ENCODE measurements around the gene ATP2A2. TPM values are rescaled to one million over a fixed set of nuclear protein-coding genes. Genes with fewer than 3 reads are reported as not detected.
A peak's percentile ranks its signal among the peaks of the same experiment; 100 is the strongest.

Gene ATP2A2
- total RNA-seq, 2 experiments from 2014 or later = 116 to 130 TPM

DNA sequence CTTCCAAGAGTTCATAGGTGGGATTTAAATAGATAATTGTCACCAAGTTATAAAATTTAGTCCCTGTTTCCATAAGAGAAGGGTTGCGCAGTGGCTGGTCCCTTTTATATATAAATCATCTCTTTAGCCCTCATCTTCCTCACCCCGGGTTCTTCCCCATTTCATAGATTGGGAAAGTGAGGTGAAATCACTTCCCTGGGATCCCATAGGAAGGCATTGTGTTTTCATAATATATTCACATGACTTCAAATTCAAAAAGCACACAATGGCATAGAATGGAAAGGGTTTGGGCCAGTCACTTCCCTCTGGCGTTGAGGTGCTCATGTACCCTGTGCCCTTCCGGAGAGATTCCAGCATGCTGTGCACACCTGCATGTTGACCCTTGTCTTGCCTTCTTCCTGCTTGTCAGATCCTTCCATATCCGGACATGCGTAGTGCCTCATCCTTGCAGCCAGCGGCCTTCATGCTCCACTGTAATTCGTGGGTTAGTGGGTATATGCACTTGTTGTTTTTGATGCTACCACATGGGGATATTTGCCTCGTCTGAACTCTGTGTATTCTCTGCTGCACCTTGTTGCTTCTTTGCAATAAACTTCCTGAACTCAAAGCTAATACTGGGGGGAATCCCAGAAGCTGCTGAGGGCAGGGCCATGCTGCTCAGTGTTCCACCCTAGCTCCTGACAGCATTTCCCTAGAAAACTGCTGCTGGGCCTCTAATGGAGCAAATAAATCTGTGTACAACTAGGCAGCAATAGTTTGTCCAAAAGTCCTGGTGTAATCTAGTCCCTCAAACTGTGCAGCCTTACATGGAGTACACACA is 62.9 kb downstream of the ATP2A2 start:
- Mint-ChIP-seq H3K36me3 (ENCODE audit: low read depth) (peaks cover 88% of the 10 kb centered on the region), H3K27me3 (no peaks in the 10 kb centered on the region), H3K4me3 (no peak overlapping the region), H3K9me3 (ENCODE audit: low read depth) (no peaks in the 10 kb centered on the region), H3K4me1 (peaks cover 15% of the 10 kb centered on the region), H3K27ac (peak overlapping the region; percentile 42)
- CTCF ChIA-PET = interaction anchor here (0.6 kb wide), 1 partner anchor 18 kb away, joined by 3 read pairs; no protein-coding TSS in a partner anchor
- POLR2A ChIA-PET = no interaction called here
- DNase-seq (no peak), ATAC-seq (no peak)
- intact Hi-C loops (cut with DNase I, micrococcal nuclease) = no loop called here

DNA sequence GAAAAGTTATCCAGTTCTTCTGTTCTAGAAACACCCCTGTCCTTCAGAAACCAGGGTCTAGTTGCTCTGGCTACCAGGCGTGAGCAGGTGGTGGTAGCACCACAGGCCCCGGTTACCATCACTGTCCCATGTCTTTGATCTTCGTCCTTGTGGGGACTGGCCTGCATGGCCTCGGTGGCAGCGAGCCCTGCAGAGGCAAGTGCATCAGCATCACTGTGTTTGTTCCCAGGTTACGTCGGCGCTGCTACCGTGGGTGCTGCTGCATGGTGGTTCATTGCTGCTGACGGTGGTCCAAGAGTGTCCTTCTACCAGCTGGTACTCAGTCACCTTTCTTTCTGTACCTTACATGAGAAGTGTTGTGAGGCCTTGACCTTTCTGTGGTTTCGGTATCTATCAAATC is 63.6 kb downstream of the ATP2A2 start:
- Mint-ChIP-seq H3K27ac (no peak overlapping the region), H3K9me3 (ENCODE audit: low read depth) (no peaks in the 10 kb centered on the region), H3K36me3 (ENCODE audit: low read depth) (peaks cover 87% of the 10 kb centered on the region), H3K27me3 (no peaks in the 10 kb centered on the region), H3K4me3 (no peak overlapping the region), H3K4me1 (peaks cover 22% of the 10 kb centered on the region)
- CTCF ChIA-PET = interaction anchor here (0.6 kb wide), 1 partner anchor 19 kb away, joined by 3 read pairs; no protein-coding TSS in a partner anchor
- intact Hi-C loops (cut with DNase I, micrococcal nuclease) = no loop called here
- POLR2A ChIA-PET = no interaction called here
- no peak for DNase-seq
- ATAC-seq = no peak

DNA sequence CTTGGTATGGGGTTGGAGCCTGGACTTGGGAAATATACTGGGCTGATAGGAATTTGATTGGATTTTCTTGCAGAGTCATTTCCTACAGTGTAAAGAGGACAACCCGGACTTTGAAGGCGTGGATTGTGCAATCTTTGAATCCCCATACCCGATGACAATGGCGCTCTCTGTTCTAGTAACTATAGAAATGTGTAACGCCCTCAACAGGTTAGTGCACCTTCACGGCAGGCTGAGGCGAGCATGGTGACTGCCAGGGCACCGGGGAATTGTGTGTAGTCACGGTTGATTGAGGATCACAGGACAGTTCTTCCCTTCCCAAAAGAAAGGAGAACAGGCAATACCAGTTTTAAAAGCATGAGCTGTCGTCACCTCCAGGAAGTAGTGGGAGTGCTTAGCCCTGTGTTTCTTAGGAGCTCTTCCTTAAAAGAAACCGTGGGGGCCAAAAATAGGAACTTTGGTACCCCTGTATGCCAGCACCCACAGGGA is 64.2 kb downstream of the ATP2A2 start:
- Mint-ChIP-seq H3K27me3 (no peaks in the 10 kb centered on the region), H3K9me3 (ENCODE audit: low read depth) (no peaks in the 10 kb centered on the region), H3K4me3 (no peak overlapping the region), H3K4me1 (peaks cover 28% of the 10 kb centered on the region), H3K36me3 (ENCODE audit: low read depth) (peaks cover 84% of the 10 kb centered on the region), H3K27ac (no peak overlapping the region)
- ATAC-seq (no peak), DNase-seq (no peak)
- ChIA-PET CTCF (no interaction called here), POLR2A (no interaction called here)
- intact Hi-C loops (cut with DNase I, micrococcal nuclease) = no loop called here

DNA sequence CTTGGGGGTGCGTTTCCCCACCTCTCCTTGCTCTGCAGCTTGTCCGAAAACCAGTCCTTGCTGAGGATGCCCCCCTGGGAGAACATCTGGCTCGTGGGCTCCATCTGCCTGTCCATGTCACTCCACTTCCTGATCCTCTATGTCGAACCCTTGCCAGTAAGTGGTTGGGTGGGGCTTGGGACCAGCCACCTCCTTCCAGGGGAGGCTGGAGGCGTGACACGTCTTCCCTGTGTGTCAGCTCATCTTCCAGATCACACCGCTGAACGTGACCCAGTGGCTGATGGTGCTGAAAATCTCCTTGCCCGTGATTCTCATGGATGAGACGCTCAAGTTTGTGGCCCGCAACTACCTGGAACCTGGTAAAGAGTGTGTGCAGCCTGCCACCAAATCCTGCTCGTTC is 64.9 kb downstream of the ATP2A2 start:
- no peaks in the 10 kb centered on the region for H3K27me3 Mint-ChIP-seq
- CTCF ChIA-PET = no interaction called here

DNA sequence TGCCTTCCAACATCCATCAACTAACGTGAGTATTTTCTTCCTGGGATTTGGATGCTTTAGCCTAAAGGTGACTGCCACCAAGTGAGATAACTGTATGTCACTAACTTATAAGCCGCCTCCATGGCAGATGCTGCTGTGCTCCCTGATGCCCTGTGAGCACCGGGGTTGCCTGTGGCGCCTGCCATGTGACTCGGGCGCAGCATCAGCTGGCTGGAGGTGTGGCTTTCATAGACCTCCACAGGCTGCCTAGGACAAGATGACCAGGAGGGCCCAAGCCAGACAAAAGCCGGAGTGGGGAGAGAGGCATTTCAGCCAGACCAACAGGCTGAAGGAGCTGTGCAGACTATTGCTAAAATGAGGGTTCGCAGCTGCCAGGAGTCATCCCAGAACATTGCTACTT is 66.7 kb downstream of the ATP2A2 start:
- Mint-ChIP-seq H3K4me3 (no peak overlapping the region), H3K27me3 (no peaks in the 10 kb centered on the region), H3K9me3 (ENCODE audit: low read depth) (no peaks in the 10 kb centered on the region), H3K4me1 (peaks cover 33% of the 10 kb centered on the region), H3K36me3 (ENCODE audit: low read depth) (peaks cover 66% of the 10 kb centered on the region), H3K27ac (no peak overlapping the region)
- intact Hi-C loops (cut with DNase I, micrococcal nuclease) = no loop called here
- ATAC-seq = no peak
- POLR2A ChIA-PET = interaction anchor here (0.5 kb wide), 1 partner anchor 17 kb away, joined by 3 read pairs; no protein-coding TSS in a partner anchor
- no peak for DNase-seq
- CTCF ChIA-PET = interaction anchor here (1.1 to 4.2 kb wide), 2 partner anchors 84 to 254 kb away, joined by 3 to 20 read pairs; no protein-coding TSS in a partner anchor

More for the DNA sequence above, 64.9 kb downstream of the ATP2A2 start:
- H3K27ac Mint-ChIP-seq = no peak overlapping the region
- H3K4me3 Mint-ChIP-seq = no peak overlapping the region
- no peak for DNase-seq
- POLR2A ChIA-PET = no interaction called here
- intact Hi-C loops (cut with DNase I, micrococcal nuclease) = no loop called here
- no peak for ATAC-seq
- H3K4me1 Mint-ChIP-seq = peaks cover 33% of the 10 kb centered on the region
- no peaks in the 10 kb centered on the region for H3K9me3 Mint-ChIP-seq (ENCODE audit: low read depth)
- peaks cover 80% of the 10 kb centered on the region for H3K36me3 Mint-ChIP-seq (ENCODE audit: low read depth)

DNA sequence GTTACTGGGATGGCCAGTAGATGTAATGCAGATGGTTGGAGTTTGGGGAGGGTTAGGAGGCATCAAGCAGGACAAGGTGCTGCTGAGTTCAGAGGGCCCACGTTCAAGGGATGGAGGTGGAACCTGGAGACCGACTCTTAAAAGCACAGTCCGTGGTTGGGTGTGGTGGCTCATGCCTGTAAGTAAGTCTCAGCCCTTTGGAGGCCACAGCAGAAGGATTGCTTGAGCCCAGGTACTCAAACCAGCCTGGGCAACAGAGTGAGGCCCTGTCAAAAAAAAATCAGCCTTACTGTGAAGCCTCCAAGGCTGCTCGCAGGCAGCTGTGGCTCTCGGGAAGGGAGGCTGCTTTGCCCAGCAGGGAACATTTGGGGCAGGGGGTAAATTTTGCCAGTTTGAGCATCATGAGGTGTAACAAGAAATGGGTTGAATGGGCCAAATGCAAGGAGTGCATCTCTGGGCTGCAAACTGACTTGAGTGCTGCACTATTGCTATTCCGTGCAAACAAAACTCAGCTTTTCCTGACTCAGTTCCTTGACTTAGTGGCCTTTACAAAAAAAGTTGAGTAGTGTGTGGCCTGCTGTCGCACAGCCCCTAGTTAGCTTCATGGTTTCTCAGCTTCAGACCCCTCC is 67.5 kb downstream of the ATP2A2 start:
- no peak overlapping the region for H3K4me3 Mint-ChIP-seq
- H3K4me1 Mint-ChIP-seq = peaks cover 33% of the 10 kb centered on the region
- ATAC-seq (no peak), DNase-seq (no peak)
- no peaks in the 10 kb centered on the region for H3K27me3 Mint-ChIP-seq
- intact Hi-C loops (cut with DNase I, micrococcal nuclease) = no loop called here
- H3K36me3 Mint-ChIP-seq (ENCODE audit: low read depth) = peaks cover 58% of the 10 kb centered on the region
- H3K27ac Mint-ChIP-seq = peak overlapping the region; percentile 51
- POLR2A ChIA-PET = interaction anchor here (0.6 kb wide), 2 partner anchors 39 to 119 kb away, joined by 3 to 5 read pairs; partner anchors contain the start of gene GPN3
- no peaks in the 10 kb centered on the region for H3K9me3 Mint-ChIP-seq (ENCODE audit: low read depth)
- CTCF ChIA-PET = interaction anchor here (1.1 to 4.2 kb wide), 2 partner anchors 11 to 83 kb away, joined by 3 to 20 read pairs; no protein-coding TSS in a partner anchor

DNA sequence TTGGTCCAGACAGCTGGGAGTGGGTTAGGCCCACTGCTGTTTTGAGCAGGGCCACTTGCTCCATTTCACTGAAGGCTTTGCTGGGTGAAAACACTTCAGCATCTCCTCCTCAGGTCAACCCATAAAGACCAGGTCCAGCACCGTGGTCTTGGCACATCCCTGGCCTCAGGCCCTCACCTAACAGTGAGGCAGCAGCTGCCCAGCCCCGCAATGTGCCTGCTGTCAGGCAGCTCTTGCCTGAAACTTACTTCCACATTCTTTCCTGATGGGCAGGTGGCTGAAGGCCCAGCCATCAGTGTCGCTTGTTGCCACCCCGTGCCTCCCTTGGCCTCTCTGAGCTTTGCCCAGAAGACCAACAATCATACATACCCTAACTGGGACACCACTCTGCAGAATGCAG is 68.0 kb downstream of the ATP2A2 start:
- H3K4me1 Mint-ChIP-seq = peaks cover 37% of the 10 kb centered on the region
- DNase-seq = no peak
- ChIA-PET POLR2A (interaction anchor here (0.6 kb wide), 2 partner anchors 39 to 119 kb away, joined by 3 to 5 read pairs; partner anchors contain the start of gene GPN3), CTCF (interaction anchor here (1.1 to 4.2 kb wide), 4 partner anchors 9 to 82 kb away, joined by 3 to 20 read pairs (median 3); no protein-coding TSS in a partner anchor)
- no peaks in the 10 kb centered on the region for H3K27me3 Mint-ChIP-seq
- H3K36me3 Mint-ChIP-seq (ENCODE audit: low read depth) = peaks cover 53% of the 10 kb centered on the region
- peak overlapping the region; percentile 81 for H3K27ac Mint-ChIP-seq
- intact Hi-C loops (cut with DNase I, micrococcal nuclease) = no loop called here
- ATAC-seq = peak; percentile 10
- H3K4me3 Mint-ChIP-seq = peak overlapping the region; percentile 15
- H3K9me3 Mint-ChIP-seq (ENCODE audit: low read depth) = no peaks in the 10 kb centered on the region

- POLR2A ChIA-PET = interaction anchor here (0.5 kb wide), 1 partner anchor 268 kb away, joined by 9 read pairs; no protein-coding TSS in a partner anchor
- peaks cover 42% of the 10 kb centered on the region for H3K4me1 Mint-ChIP-seq
- H3K27me3 Mint-ChIP-seq = no peaks in the 10 kb centered on the region
- ATAC-seq (peak; percentile 87), DNase-seq (peak; percentile 77)
- no peaks in the 10 kb centered on the region for H3K9me3 Mint-ChIP-seq (ENCODE audit: low read depth)
- intact Hi-C loops (cut with DNase I, micrococcal nuclease) = no loop called here
- H3K27ac Mint-ChIP-seq = peak overlapping the region; percentile 81
- CTCF ChIA-PET = interaction anchor here (0.7 to 4.2 kb wide), 6 partner anchors 8 to 82 kb away, joined by 3 to 20 read pairs (median 4); no protein-coding TSS in a partner anchor
- peaks cover 47% of the 10 kb centered on the region for H3K36me3 Mint-ChIP-seq (ENCODE audit: low read depth)
- peak overlapping the region; percentile 15 for H3K4me3 Mint-ChIP-seq
These were observed 68.6 kb downstream of the ATP2A2 start for GRCh38 chr12:110349514-110350151.

DNA sequence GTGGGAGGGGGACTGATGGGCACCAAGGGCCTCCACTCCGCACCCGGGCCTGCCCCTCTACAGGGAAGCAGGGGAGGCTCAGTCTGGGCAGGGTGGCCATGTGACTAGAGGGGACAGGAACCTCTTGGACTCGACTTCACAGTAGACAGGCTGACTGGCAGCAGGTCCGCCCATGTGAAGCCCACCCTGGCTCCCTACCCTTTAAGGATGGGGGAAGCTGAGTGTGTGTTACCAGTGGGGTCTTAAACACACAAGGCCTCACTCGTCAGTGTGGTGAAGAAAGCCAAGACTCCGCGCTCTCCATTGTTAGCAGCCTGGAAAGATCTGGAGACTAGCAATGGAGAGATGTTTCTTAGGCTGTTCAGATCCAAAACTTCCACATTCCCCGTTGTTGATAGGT is 70.1 kb downstream of the ATP2A2 start:
- H3K4me1 Mint-ChIP-seq = peaks cover 48% of the 10 kb centered on the region
- H3K36me3 Mint-ChIP-seq (ENCODE audit: low read depth) = peaks cover 33% of the 10 kb centered on the region
- CTCF ChIA-PET = interaction anchor here (0.6 to 4.2 kb wide), 3 partner anchors 75 to 579 kb away, joined by 3 to 20 read pairs (median 3); no protein-coding TSS in a partner anchor
- DNase-seq = no peak
- no peaks in the 10 kb centered on the region for H3K27me3 Mint-ChIP-seq
- H3K9me3 Mint-ChIP-seq (ENCODE audit: low read depth) = no peaks in the 10 kb centered on the region
- no peak overlapping the region for H3K4me3 Mint-ChIP-seq
- no peak overlapping the region for H3K27ac Mint-ChIP-seq
- POLR2A ChIA-PET = no interaction called here
- ATAC-seq = no peak
- intact Hi-C loops (cut with DNase I, micrococcal nuclease) = no loop called here

DNA sequence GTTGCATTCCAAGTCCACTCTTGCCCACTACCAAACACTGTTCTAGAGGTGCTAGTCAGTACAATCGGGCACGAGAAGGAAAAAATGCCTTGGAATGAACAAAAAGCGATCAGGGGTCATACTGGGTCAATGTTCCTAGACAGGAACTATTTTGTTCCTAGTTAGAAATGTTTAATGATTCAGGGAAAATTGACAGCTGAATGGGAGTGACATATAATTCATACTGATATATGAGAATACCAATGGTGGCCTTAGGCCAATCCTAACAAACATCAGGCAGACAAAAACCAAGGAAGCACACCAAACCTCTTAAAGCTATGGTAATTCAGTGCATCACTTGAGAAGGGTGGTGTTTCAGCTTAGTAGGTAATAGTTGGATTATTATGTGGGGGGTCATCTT is 71.4 kb downstream of the ATP2A2 start:
- Mint-ChIP-seq H3K36me3 (ENCODE audit: low read depth) (peaks cover 22% of the 10 kb centered on the region), H3K4me3 (no peak overlapping the region), H3K27me3 (no peaks in the 10 kb centered on the region), H3K9me3 (ENCODE audit: low read depth) (no peaks in the 10 kb centered on the region), H3K27ac (no peak overlapping the region), H3K4me1 (peaks cover 46% of the 10 kb centered on the region)
- CTCF ChIA-PET = interaction anchor here (3.1 kb wide), 1 partner anchor 79 kb away, joined by 23 read pairs; no protein-coding TSS in a partner anchor
- POLR2A ChIA-PET = no interaction called here
- ATAC-seq (no peak), DNase-seq (no peak)
- intact Hi-C loops (cut with DNase I, micrococcal nuclease) = no loop called here
